ENCODE data around the gene MERTK.

DNA sequence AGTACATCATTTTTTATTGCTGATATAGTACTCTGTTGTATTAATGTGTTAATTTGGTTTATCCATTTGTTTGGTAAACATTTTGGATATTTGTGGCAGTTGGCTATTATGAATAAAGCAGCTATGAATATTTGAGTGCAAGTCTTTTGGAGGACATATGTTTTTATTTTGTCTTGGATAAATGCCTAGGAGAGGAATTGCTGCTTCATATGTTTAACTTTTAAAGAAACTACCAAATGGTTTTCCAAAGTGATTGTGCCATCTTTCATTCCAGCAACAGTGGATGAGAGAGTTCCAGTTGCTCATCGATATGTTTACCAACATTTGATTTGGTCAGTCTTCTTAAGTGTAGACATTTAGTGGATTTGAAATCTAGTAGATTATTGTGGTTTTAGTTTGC, 51.8 kb downstream of the MERTK start:
- TF ChIP-seq, protein P1, sequence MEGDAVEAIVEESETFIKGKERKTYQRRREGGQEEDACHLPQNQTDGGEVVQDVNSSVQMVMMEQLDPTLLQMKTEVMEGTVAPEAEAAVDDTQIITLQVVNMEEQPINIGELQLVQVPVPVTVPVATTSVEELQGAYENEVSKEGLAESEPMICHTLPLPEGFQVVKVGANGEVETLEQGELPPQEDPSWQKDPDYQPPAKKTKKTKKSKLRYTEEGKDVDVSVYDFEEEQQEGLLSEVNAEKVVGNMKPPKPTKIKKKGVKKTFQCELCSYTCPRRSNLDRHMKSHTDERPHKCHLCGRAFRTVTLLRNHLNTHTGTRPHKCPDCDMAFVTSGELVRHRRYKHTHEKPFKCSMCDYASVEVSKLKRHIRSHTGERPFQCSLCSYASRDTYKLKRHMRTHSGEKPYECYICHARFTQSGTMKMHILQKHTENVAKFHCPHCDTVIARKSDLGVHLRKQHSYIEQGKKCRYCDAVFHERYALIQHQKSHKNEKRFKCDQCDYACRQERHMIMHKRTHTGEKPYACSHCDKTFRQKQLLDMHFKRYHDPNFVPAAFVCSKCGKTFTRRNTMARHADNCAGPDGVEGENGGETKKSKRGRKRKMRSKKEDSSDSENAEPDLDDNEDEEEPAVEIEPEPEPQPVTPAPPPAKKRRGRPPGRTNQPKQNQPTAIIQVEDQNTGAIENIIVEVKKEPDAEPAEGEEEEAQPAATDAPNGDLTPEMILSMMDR (conservative IDR thresholded peaks at IDR 0.05 in 1 of 2, IDR thresholded peaks at IDR 0.05 in 1 of 2; ENCODE audit: low read depth in 1 of 2, low read length in 2 of 2) = no peak
- no peak for TF ChIP-seq EZH2 (IDR thresholded peaks at IDR 0.05; ENCODE audit: low read length, missing control alignments)
